ENCODE measurements around the gene FTH1. TPM values are rescaled to one million over a fixed set of nuclear protein-coding genes. Genes with fewer than 3 reads are reported as not detected.
A peak's percentile ranks its signal among the peaks of the same experiment; 100 is the strongest.

FTH1 gene
- total RNA-seq, 1 experiment from 2014 or later = 6,804 TPM

- H3F3A ChIP-seq (ENCODE audit: insufficient read depth, low read depth) = peaks cover 55% of the 10 kb centered on the region
- H3K4me2 ChIP-seq = peak overlapping the region; percentile 55
- TF ChIP-seq EZH2 (IDR thresholded peaks at IDR 0.05; ENCODE audit: low read depth) = no peak
- TF ChIP-seq CTCF (conservative IDR thresholded peaks at IDR 0.05) = no peak; the same call in 1 of the 2 replicates
- CTCF ChIA-PET = interaction anchor here (1.9 kb wide), 1 partner anchor 94 kb away, joined by 8 read pairs; no protein-coding TSS in a partner anchor
- H3K9me2 ChIP-seq (ENCODE audit: insufficient read depth) = no peaks in the 10 kb centered on the region
- H3K79me2 ChIP-seq (ENCODE audit: low read depth) = peaks cover 13% of the 10 kb centered on the region
- POLR2A ChIA-PET (ENCODE audit: unreplicated experiment) = no interaction called here
- H4K20me1 ChIP-seq (ENCODE audit: insufficient read depth) = peaks cover 10% of the 10 kb centered on the region
- TSS peak; percentile 25 for BruUV-seq (replicated peaks)
- H2AFZ ChIP-seq = no peak overlapping the region
- no peaks in the 10 kb centered on the region for H3K27me3 ChIP-seq (ENCODE audit: insufficient read depth, low read depth)
- peaks cover 68% of the 10 kb centered on the region for H3K4me1 ChIP-seq (replicated peaks; ENCODE audit: insufficient read depth)
- peaks cover 8% of the 10 kb centered on the region for H3K36me3 ChIP-seq (ENCODE audit: low read depth)
- no peaks in the 10 kb centered on the region for H3K9me3 ChIP-seq (ENCODE audit: insufficient read depth, low read depth)
- H3K27ac ChIP-seq = peak overlapping the region; percentile 61
- DNase-seq = no peak
- H3K4me3 ChIP-seq = no peak overlapping the region
- intact Hi-C loops (cut with micrococcal nuclease; ENCODE audit: unreplicated experiment) = loop anchor here (5.0 kb wide), 1 partner anchor 62 kb away; no protein-coding TSS in a partner anchor
Measured at GRCh38 chr11:61959678-61960077, 7.8 kb downstream of the FTH1 start.

GRCh38 chr11:61959114-61959513 lies 8.3 kb downstream of the FTH1 start:
- H3K36me3 ChIP-seq (ENCODE audit: low read depth) = peaks cover 2% of the 10 kb centered on the region
- BruUV-seq (replicated peaks) = no TSS peak
- peak overlapping the region; percentile 55 for H3K4me2 ChIP-seq
- H3K4me3 ChIP-seq = no peak overlapping the region
- no peaks in the 10 kb centered on the region for H3K9me3 ChIP-seq (ENCODE audit: insufficient read depth, low read depth)
- H3K9me2 ChIP-seq (ENCODE audit: insufficient read depth) = no peaks in the 10 kb centered on the region
- H4K20me1 ChIP-seq (ENCODE audit: insufficient read depth) = peaks cover 5% of the 10 kb centered on the region; the same call in 1 of the 2 replicates
- DNase-seq = peak; percentile 49 to 84
- ChIA-PET CTCF (interaction anchor here (1.9 kb wide), 1 partner anchor 95 kb away, joined by 8 read pairs; no protein-coding TSS in a partner anchor), POLR2A (ENCODE audit: unreplicated experiment) (interaction anchor here (0.6 to 0.7 kb wide), 2 partner anchors 19 to 131 kb away, joined by 5 to 18 read pairs; no protein-coding TSS in a partner anchor)
- H3F3A ChIP-seq (ENCODE audit: insufficient read depth, low read depth) = peaks cover 55% of the 10 kb centered on the region
- peaks cover 63% of the 10 kb centered on the region for H3K4me1 ChIP-seq (replicated peaks; ENCODE audit: insufficient read depth)
- TF ChIP-seq EZH2 (IDR thresholded peaks at IDR 0.05; ENCODE audit: low read depth) = no peak
- H3K27ac ChIP-seq = peak overlapping the region; percentile 61
- H2AFZ ChIP-seq = no peak overlapping the region
- no peaks in the 10 kb centered on the region for H3K27me3 ChIP-seq (ENCODE audit: insufficient read depth, low read depth)
- H3K79me2 ChIP-seq (ENCODE audit: low read depth) = peaks cover 8% of the 10 kb centered on the region
- intact Hi-C loops (cut with micrococcal nuclease; ENCODE audit: unreplicated experiment) = no loop called here

GRCh38 chr11:61958590-61958989 lies 8.8 kb downstream of the FTH1 start:
- no peak for DNase-seq
- H3F3A ChIP-seq (ENCODE audit: insufficient read depth, low read depth) = peaks cover 55% of the 10 kb centered on the region
- H4K20me1 ChIP-seq (ENCODE audit: insufficient read depth) = no peaks in the 10 kb centered on the region
- POLR2A ChIA-PET (ENCODE audit: unreplicated experiment) = interaction anchor here (0.6 to 0.7 kb wide), 2 partner anchors 20 to 131 kb away, joined by 5 to 18 read pairs; no protein-coding TSS in a partner anchor
- TF ChIP-seq EZH2 (IDR thresholded peaks at IDR 0.05; ENCODE audit: low read depth) = no peak
- H3K4me1 ChIP-seq (replicated peaks; ENCODE audit: insufficient read depth) = peaks cover 58% of the 10 kb centered on the region
- H3K4me2 ChIP-seq = peak overlapping the region; percentile 55
- H3K36me3 ChIP-seq (ENCODE audit: low read depth) = no peaks in the 10 kb centered on the region
- no peaks in the 10 kb centered on the region for H3K27me3 ChIP-seq (ENCODE audit: insufficient read depth, low read depth)
- no TSS peak for BruUV-seq (replicated peaks)
- H2AFZ ChIP-seq = no peak overlapping the region
- CTCF ChIA-PET = interaction anchor here (0.7 to 1.9 kb wide), 2 partner anchors 56 to 95 kb away, joined by 3 to 8 read pairs; no protein-coding TSS in a partner anchor
- no peaks in the 10 kb centered on the region for H3K9me3 ChIP-seq (ENCODE audit: insufficient read depth, low read depth)
- H3K27ac ChIP-seq = peak overlapping the region; percentile 61
- intact Hi-C loops (cut with micrococcal nuclease; ENCODE audit: unreplicated experiment) = no loop called here
- H3K79me2 ChIP-seq (ENCODE audit: low read depth) = 0 out of 2 replicates have a peak, but pooled peaks cover 3% of the 10 kb centered on the region
- no peaks in the 10 kb centered on the region for H3K9me2 ChIP-seq (ENCODE audit: insufficient read depth)
- no peak overlapping the region for H3K4me3 ChIP-seq

- ChIA-PET CTCF (interaction anchor here (0.7 kb wide), 1 partner anchor 528 kb away, joined by 17 read pairs; the partner anchor contains the start of gene CPSF7), POLR2A (ENCODE audit: unreplicated experiment) (no interaction called here)
- H3K36me3 ChIP-seq (ENCODE audit: low read depth) = no peaks in the 10 kb centered on the region
- no peaks in the 10 kb centered on the region for H3K79me2 ChIP-seq (ENCODE audit: low read depth)
- H3K27me3 ChIP-seq (ENCODE audit: insufficient read depth, low read depth) = no peaks in the 10 kb centered on the region
- no TSS peak for BruUV-seq (replicated peaks)
- H3K4me1 ChIP-seq (replicated peaks; ENCODE audit: insufficient read depth) = peaks cover 44% of the 10 kb centered on the region
- H4K20me1 ChIP-seq (ENCODE audit: insufficient read depth) = no peaks in the 10 kb centered on the region
- DNase-seq = no peak
- no peak overlapping the region for H2AFZ ChIP-seq
- no peaks in the 10 kb centered on the region for H3K9me2 ChIP-seq (ENCODE audit: insufficient read depth)
- TF ChIP-seq CTCF (conservative IDR thresholded peaks at IDR 0.05) = no peak
- no peak for TF ChIP-seq EZH2 (IDR thresholded peaks at IDR 0.05; ENCODE audit: low read depth)
- intact Hi-C loops (cut with micrococcal nuclease; ENCODE audit: unreplicated experiment) = no loop called here
- H3K4me3 ChIP-seq = no peak overlapping the region
- no peaks in the 10 kb centered on the region for H3K9me3 ChIP-seq (ENCODE audit: insufficient read depth, low read depth)
- peaks cover 48% of the 10 kb centered on the region for H3F3A ChIP-seq (ENCODE audit: insufficient read depth, low read depth)
- no peak overlapping the region for H3K4me2 ChIP-seq
- no peak overlapping the region for H3K27ac ChIP-seq
Measured at GRCh38 chr11:61957021-61957770, 10.2 kb downstream of the FTH1 start.

Data from PC-9 (cell line).